ENCODE data around the gene NR3C2. TPM values are rescaled to one million over a fixed set of nuclear protein-coding genes. Genes with fewer than 3 reads are reported as not detected.

The NR3C2 gene
- total and polyA plus RNA-seq, 2 experiments from 2014 or later = 1.2 to 3.0 TPM

- TF ChIP-seq CTCF (conservative IDR thresholded peaks at IDR 0.05; ENCODE audit: low read depth in 2 of 2) = no peak
- no peak for TF ChIP-seq ETS1 (IDR thresholded peaks at IDR 0.05)
- TF ChIP-seq ZNF114 (CRISPR knock-in tag; IDR thresholded peaks at IDR 0.05) = no peak
- TF ChIP-seq STAT1 (IDR thresholded peaks at IDR 0.05; ENCODE audit: unreplicated experiment) = no peak
Observed at GRCh38 chr4:148391056-148391455, 51.2 kb downstream of the NR3C2 start (continued).

GRCh38 chr4:148390311-148390710 is 51.9 kb downstream of the NR3C2 start:
- no peak for DNase-seq (ENCODE audit: low spot score)
- no peak overlapping the region for H3K4me3 Mint-ChIP-seq
- H3K36me3 ChIP-seq (ENCODE audit: insufficient read depth) = no peaks in the 10 kb centered on the region
- no peak overlapping the region for H3K27ac ChIP-seq (ENCODE audit: low read depth)
- no peaks in the 10 kb centered on the region for H3K9me2 ChIP-seq (ENCODE audit: insufficient read depth)
- no peaks in the 10 kb centered on the region for H3K79me2 ChIP-seq (replicated peaks; ENCODE audit: insufficient read depth)
- H3K9me3 Mint-ChIP-seq = no peaks in the 10 kb centered on the region
- no peak for ATAC-seq
- no peak overlapping the region for H3K4me2 ChIP-seq
- no peaks in the 10 kb centered on the region for H3K4me1 ChIP-seq (ENCODE audit: insufficient read depth)
- H3K27ac Mint-ChIP-seq = no peak overlapping the region
- peaks cover 3% of the 10 kb centered on the region for H3K4me1 Mint-ChIP-seq
- no peak for TF ChIP-seq REST (IDR thresholded peaks at IDR 0.05; ENCODE audit: unreplicated experiment)
- no peak for TF ChIP-seq ZNF114 (CRISPR knock-in tag; IDR thresholded peaks at IDR 0.05)
- no peak for TF ChIP-seq STAT1 (IDR thresholded peaks at IDR 0.05; ENCODE audit: unreplicated experiment)
- TF ChIP-seq CREB1 (CRISPR knock-in tag; IDR thresholded peaks at IDR 0.05; ENCODE audit: low read depth) = no peak
- TF ChIP-seq EZH2phosphoT487 (IDR thresholded peaks at IDR 0.05; ENCODE audit: unreplicated experiment) = no peak
- TF ChIP-seq JUNB (IDR thresholded peaks at IDR 0.05; ENCODE audit: unreplicated experiment) = no peak
- no peak overlapping the region for H2AFZ ChIP-seq
- H3K36me3 Mint-ChIP-seq (ENCODE audit: low read depth) = no peaks in the 10 kb centered on the region
- no peaks in the 10 kb centered on the region for H3F3A ChIP-seq (replicated peaks; ENCODE audit: low read depth)
- no peak overlapping the region for H3K4me3 ChIP-seq
- no peaks in the 10 kb centered on the region for H3K27me3 Mint-ChIP-seq (ENCODE audit: insufficient read depth, low read depth, poor library complexity)
- H4K20me1 ChIP-seq (replicated peaks; ENCODE audit: insufficient read depth) = no peaks in the 10 kb centered on the region
- no peaks in the 10 kb centered on the region for H3K27me3 ChIP-seq (ENCODE audit: insufficient read depth)
